Pons (tissue), 1 donor: ENCODE results near the gene GRM6.
A peak's percentile ranks its signal among the peaks of the same experiment; 100 is the strongest.

Experiments used
- DNase-seq: peaks from one replicate; pipeline ENCODE4 v3.0.0-alpha.2; 2016; ENCODE audit warnings: low spot score

The GRM6 gene

DNA sequence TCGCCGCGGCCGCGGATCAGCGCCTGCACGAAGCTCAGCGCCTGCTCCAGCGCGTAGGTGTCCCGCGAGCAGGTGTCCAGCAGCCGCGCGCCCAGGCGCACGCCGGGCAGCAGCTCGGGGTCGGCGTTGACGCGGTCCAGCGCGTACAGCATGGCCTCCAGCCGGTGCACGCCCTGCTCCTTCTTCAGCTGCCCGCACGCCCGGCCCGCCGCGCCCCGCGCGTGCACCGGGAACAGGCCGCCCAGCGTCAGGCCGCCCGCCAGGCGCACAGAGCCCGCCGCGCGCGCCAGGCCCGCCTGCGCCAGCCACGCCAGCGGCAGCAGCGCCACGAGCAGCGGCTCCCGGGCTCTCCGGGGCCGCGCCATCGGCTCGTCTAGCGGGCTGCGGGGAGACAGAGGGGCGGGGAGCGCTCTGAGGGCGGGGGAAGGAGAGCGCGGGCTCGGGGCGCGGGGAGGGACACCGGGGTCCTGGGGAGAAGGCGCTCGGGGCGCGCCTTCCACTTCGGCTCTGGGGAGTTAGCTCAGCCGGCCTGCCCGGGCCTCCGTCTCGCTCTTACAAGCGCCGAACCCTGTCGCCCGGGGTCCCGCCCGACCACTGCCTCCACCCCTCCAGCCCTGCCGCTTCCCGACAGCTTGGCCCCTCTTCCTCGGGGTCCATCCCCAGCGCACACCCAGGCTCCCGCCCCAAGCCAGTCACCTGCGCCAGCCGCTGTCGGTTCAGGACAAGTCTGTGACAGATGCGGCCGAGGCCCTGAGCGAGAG, at the start of gene GRM6:
GRM6 (minus strand) TSS at position 741 of the 761 bp plus-strand sequence; CDS start at position 365, 376 bp downstream.
- no peak for DNase-seq

GRCh38 chr5:179044765-179045164, 49.6 kb upstream of the GRM6 start:
- DNase-seq: no peak

DNA sequence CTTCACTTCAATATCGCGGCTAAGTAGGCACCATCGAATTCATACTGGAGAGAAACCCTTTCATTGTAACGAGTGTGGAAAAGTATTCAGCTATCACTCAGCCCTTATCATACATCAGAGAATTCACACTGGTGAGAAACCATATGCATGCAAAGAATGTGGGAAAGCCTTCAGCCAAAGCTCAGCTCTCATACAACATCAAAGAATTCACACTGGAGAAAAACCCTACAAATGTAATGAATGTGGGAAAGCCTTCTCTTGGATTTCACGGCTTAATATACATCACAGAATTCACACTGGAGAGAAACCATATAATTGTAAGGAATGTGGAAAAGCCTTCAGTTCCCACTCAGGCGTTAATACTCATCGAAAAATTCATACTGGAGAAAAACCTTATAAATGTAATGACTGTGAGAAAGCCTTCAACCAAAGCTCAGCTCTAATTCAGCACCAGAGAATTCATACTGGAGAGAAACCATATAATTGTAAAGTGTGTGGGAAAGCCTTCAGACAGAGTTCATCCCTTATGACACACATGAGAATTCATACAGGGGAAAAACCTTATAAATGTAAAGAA, 38.0 kb upstream of the GRM6 start:
- DNase-seq: no peak

DNA sequence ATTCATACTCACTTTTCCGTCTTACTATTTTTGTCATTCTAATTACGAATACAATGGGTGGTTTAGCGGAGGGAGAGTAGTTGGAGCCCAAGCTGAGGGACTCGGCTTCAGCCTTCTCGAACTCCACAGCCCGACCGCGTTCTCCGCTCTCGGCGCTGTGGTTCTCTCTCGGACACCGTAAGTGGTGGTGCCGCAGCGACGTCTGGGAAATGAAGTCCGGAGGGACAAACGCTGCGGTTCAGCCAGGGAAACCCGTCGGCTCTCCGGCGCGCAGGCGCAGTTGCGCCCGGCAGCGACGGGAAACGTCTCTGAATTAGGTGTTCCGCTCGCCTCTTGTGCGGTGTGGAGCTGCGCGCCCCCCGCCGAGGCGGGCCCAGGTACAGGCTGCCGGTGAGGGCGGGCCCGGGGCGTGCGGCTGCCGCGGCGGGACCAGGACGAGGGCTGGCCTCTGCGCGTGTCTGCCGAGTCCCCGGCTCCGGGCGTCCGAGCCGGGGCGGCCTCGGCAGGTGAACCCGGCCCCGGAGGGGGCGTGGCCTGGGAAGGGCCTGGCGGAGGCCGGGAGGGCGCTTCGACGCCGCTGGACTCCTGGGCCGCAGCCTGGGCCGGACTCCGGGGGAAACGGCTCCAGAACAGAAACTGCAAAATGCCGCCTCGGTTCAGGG, 28.5 kb upstream of the GRM6 start, which contains the start of gene ZNF879:
ZNF879 (plus strand) TSS at position 277 of the 662 bp plus-strand sequence. CDS start 1,201 bp downstream, outside the sequence.
- peak; percentile 93 for DNase-seq

DNA sequence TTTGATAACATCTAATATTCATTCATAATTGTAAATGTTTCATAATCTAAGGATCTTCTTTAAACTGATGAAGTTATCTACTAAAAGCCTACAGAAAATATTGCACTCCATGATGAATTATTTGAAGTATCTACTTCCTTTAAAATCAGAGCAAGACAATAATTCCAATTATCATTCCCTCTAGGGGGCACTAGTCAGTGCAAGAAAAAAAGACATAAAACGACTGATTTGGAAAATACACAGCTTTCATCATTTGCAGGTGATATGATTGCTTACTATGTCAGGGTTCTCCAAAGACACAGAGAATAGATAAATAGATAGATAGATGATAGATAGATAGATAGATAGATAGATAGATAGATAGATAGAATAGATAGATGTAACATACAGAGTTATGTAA, 13.5 kb upstream of the GRM6 start:
- DNase-seq: no peak

GRCh38 chr5:179006564-179006963, 11.4 kb upstream of the GRM6 start:
- DNase-seq: no peak

DNA sequence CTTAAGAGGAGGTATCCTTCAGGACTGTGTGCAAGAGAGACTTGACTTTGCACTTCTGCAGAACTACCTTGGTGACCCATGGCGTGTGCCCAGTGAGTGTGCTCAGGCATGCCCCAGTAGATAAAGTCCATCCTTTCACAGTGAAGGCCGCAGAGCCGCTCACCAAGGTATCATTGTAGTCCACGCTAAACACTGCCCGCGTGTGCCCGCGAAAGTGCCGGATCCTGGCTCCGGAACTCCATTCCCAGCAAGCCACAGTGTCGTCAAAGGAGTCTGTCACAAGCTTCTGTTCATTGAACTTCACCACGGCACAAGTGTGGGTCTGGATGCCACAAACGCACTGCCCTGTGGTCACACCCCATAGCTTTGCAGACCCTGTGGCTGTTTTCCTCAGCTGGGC, 3.3 kb upstream of the GRM6 start:
- DNase-seq: no peak

DNA sequence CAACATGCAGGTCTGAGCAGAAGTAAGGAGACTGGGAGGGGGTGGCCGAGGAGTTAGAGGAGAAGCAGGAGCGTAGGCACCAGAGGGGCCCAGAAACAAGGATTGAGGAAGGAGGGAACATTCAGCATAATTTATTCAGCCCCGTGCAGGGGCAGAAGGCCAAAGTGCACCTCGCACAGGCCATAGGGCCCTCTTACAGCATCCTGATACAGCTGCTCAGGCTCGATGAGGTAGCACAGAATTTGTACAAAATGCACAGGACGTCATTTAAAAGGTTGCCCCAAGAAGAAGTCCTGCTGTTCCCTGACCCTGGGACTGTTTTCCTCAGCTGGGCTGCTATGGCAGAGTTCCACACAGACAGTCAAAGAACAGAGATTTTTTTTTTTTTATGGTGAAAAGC, 2.1 kb upstream of the GRM6 start:
- DNase-seq: no peak

- DNase-seq: no peak
Measured at GRCh38 chr5:178996156-178996555, 1.0 kb upstream of the GRM6 start.

GRCh38 chr5:178995341-178995690, 196 bp upstream of the GRM6 start:
- no peak for DNase-seq

- no peak for DNase-seq
Measured at GRCh38 chr5:178993955-178994579, 1.1 kb downstream of the GRM6 start.

GRCh38 chr5:178993236-178993765, 1.8 kb downstream of the GRM6 start:
- no peak for DNase-seq

GRCh38 chr5:178992291-178992895, 2.7 kb downstream of the GRM6 start:
- DNase-seq: no peak

- DNase-seq: no peak
Measured at GRCh38 chr5:178991190-178992145, 3.7 kb downstream of the GRM6 start.

GRCh38 chr5:178990491-178990890, 4.6 kb downstream of the GRM6 start:
- no peak for DNase-seq

GRCh38 chr5:178989311-178989710, 5.8 kb downstream of the GRM6 start:
- DNase-seq: no peak

GRCh38 chr5:178988436-178989220, 6.5 kb downstream of the GRM6 start:
- no peak for DNase-seq

DNA sequence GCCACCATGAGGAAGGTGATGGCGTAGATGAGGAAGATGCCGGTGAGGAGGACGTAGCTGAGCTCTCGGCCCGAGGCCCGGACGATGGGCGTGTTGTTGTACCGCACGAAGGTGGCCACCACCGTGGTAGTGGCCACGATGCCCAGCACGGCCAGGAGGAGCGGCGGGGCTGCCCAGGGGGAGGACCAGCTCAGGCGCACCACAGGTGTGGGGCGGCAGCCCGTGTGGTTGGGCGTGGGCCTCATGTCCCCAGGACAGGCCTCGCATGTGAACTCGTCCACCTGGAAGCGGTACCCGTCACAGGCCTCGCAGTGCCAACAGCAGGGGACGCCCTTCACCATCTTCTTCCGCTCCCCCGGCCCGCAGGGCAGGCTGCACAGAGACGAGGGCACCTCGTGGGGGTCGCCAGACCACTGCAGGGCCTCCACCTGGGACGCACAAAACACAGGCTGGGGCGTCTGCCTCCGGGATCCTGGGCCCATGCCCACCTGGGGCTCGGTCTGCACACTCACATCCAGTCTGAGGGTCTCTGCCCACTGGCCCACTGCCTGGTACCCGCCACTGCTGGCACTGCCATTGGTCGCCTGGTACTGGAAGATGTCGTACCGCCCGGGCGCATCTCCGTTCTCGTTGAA, 8.7 kb downstream of the GRM6 start:
- no peak for DNase-seq
